Measurements from ENCODE around the gene RAB11FIP4.

GRCh38 chr17:31369266-31369665, 22.2 kb upstream of the RAB11FIP4 start:
- TF ChIP-seq CTCF (IDR thresholded peaks at IDR 0.05; ENCODE audit: low read depth, low read length, missing input control) (no peak), JUND (IDR thresholded peaks at IDR 0.05) (no peak), YY1 (IDR thresholded peaks at IDR 0.05) (no peak), GABPA (IDR thresholded peaks at IDR 0.05 in 1 of 2, conservative IDR thresholded peaks at IDR 0.05 in 1 of 2) (no peak), FOXA1 (IDR thresholded peaks at IDR 0.05) (no peak), ATF3 (IDR thresholded peaks at IDR 0.05) (no peak), RAD21 (IDR thresholded peaks at IDR 0.05) (no peak), MAX (IDR thresholded peaks at IDR 0.05) (no peak), TAF1 (conservative IDR thresholded peaks at IDR 0.05) (no peak), EGR1 (IDR thresholded peaks at IDR 0.05; ENCODE audit: low read depth in 2 of 2) (no peak)

Measured in liver (tissue), 3 donors.